ENCODE data around the gene DR1.
A peak's percentile ranks its signal among the peaks of the same experiment; 100 is the strongest.

DR1 gene

GRCh38 chr1:93345633-93346420 lies at the start of gene DR1:
TSS of gene DR1 (plus strand) at chr1:93345907. CDS start at chr1:93346646, 739 bp downstream.
- H3K4me3 Mint-ChIP-seq = peak within 1 kb of the TSS; percentile 99
- H3K27ac Mint-ChIP-seq = peak within 1 kb of the TSS; percentile 98
- DNase-seq (ENCODE audit: low spot score) = peak; percentile 92
- no peaks in the 10 kb centered on the region for H3K27me3 Mint-ChIP-seq (ENCODE audit: low read depth)
- peaks cover 32% of the 10 kb centered on the region for H3K36me3 Mint-ChIP-seq (ENCODE audit: low read depth)
- H3K9me3 Mint-ChIP-seq = no peaks in the 10 kb centered on the region
- peaks cover 15% of the 10 kb centered on the region for H3K4me1 Mint-ChIP-seq (ENCODE audit: low read depth)

DNA sequence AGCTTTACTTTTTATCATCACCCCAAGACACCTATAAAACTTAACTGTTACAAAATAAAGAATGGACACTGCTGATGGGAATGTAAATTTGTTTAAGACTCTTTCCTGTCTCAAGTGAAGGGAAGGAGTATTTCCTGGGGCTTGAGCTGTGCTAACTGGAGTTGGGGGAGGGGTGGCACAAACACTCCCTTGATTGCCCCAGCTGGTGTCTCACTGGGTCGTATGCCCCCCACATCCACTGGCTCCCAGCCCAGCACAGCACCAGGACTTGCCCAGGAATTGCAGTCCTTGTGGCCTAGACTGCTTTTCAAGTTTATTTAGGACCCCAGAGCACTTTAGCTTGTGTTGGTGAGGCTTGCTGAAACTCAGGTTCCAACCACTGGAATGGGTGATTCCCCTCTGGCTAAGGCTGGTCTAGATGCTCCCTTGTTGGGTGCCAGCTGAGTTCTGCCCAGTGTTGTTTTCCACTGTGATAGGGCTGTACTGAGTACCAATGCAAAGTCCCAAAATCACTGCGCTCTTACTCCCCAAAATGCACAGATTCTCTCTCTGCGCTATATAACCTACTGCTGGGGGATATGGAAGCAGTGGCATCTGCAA lies 49.1 kb upstream of the DR1 start:
- Mint-ChIP-seq H3K27ac (no peak overlapping the region), H3K27me3 (ENCODE audit: low read depth) (no peaks in the 10 kb centered on the region), H3K4me3 (no peak overlapping the region), H3K4me1 (ENCODE audit: low read depth) (no peaks in the 10 kb centered on the region), H3K36me3 (ENCODE audit: low read depth) (peaks cover 6% of the 10 kb centered on the region), H3K9me3 (no peaks in the 10 kb centered on the region)
- no peak for DNase-seq (ENCODE audit: low spot score)

DNA sequence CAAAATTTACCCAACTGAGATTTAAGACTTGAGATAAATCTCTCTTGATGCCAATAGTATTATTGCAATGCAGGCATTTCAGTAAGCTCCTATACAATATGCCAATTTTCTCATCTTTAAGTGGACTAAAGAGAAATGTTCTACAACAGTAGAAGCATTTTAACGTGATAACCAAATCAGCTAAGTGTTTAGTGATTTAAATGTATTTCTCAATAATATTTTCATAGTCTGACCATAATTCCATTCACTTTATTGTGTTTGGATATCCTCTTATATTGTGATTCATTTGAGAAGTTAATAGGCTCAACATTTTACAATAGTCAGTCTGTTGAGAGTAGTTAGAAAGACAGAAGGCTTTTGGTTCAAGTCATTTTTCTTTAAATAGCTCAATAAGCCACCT lies 44.6 kb upstream of the DR1 start:
- H3K4me1 Mint-ChIP-seq (ENCODE audit: low read depth) = no peaks in the 10 kb centered on the region
- no peak overlapping the region for H3K27ac Mint-ChIP-seq
- DNase-seq (ENCODE audit: low spot score) = no peak
- H3K9me3 Mint-ChIP-seq = no peaks in the 10 kb centered on the region
- H3K27me3 Mint-ChIP-seq (ENCODE audit: low read depth) = no peaks in the 10 kb centered on the region
- H3K4me3 Mint-ChIP-seq = no peak overlapping the region
- H3K36me3 Mint-ChIP-seq (ENCODE audit: low read depth) = no peaks in the 10 kb centered on the region

DNA sequence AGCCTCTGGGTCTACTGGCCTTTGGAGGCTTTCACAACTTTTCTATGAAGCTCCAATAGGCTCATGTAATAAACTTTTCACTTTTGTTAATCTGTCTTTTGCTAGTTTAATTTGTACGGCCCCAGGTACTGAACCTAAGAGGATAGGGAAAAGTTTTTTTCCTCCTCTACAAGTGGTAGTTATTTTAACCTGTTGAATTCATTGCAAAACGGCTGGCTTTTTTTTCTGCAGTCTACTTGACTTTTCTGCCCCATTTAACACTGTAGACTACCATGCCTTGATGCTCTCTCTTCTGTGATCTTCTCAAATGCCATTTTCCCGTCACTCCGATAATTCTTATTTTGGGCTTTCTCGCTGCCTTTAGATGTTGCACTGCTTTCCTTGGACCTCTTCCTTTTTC lies 43.6 kb upstream of the DR1 start:
- H3K4me1 Mint-ChIP-seq (ENCODE audit: low read depth) = no peaks in the 10 kb centered on the region
- no peak overlapping the region for H3K27ac Mint-ChIP-seq
- no peak overlapping the region for H3K4me3 Mint-ChIP-seq
- DNase-seq (ENCODE audit: low spot score) = no peak
- H3K36me3 Mint-ChIP-seq (ENCODE audit: low read depth) = no peaks in the 10 kb centered on the region
- H3K27me3 Mint-ChIP-seq (ENCODE audit: low read depth) = no peaks in the 10 kb centered on the region
- no peaks in the 10 kb centered on the region for H3K9me3 Mint-ChIP-seq

DNA sequence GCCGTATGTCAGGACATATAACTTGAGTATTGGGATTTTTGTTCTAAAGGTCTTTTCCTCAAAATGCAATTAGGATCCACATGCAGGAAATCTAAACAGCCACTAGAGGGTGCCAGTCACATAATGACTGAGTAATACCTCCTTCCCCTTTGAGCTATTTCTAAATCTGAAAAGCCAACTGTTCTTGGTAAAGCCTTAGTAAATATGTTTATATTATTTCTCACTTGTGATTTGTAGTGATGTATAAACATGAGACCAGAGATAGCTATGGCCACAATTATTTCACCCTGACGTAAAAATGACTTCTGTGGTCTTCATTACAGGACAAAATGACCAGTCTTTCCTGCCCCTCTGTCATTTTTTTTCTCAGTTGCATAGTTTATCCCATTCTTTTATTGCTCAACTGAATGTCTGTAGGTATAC lies 41.0 kb upstream of the DR1 start:
- Mint-ChIP-seq H3K9me3 (no peaks in the 10 kb centered on the region), H3K36me3 (ENCODE audit: low read depth) (peaks cover under 1% of the 10 kb centered on the region), H3K4me1 (ENCODE audit: low read depth) (no peaks in the 10 kb centered on the region), H3K27me3 (ENCODE audit: low read depth) (no peaks in the 10 kb centered on the region), H3K4me3 (no peak overlapping the region), H3K27ac (no peak overlapping the region)
- DNase-seq (ENCODE audit: low spot score) = peak; percentile 12

- DNase-seq (ENCODE audit: low spot score) = no peak
- Mint-ChIP-seq H3K9me3 (no peaks in the 10 kb centered on the region), H3K4me3 (no peak overlapping the region), H3K27ac (no peak overlapping the region), H3K36me3 (ENCODE audit: low read depth) (peaks cover 4% of the 10 kb centered on the region), H3K4me1 (ENCODE audit: low read depth) (no peaks in the 10 kb centered on the region), H3K27me3 (ENCODE audit: low read depth) (no peaks in the 10 kb centered on the region)
These were observed 38.8 kb upstream of the DR1 start for GRCh38 chr1:93306920-93307319.

DNA sequence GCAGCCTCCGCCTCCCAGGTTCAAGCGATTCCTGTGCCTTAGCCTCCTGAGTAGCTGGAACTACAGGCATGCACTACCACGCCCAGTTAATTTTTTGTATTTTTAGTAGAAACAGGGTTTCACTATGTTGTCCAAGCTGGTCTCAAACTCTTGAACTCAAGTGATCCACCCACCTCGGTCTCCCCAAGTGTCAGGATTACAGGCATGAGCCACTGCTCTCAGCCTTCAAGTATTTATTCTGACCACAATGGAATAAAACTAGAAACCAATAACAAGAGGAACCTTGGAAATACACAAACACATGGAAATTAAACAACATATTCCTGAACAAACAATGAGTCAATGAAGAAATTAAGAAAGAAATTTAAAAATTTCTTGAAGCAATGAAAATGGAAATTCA lies 32.7 kb upstream of the DR1 start:
- no peaks in the 10 kb centered on the region for H3K4me1 Mint-ChIP-seq (ENCODE audit: low read depth)
- no peak overlapping the region for H3K4me3 Mint-ChIP-seq
- DNase-seq (ENCODE audit: low spot score) = no peak
- no peak overlapping the region for H3K27ac Mint-ChIP-seq
- H3K27me3 Mint-ChIP-seq (ENCODE audit: low read depth) = no peaks in the 10 kb centered on the region
- H3K36me3 Mint-ChIP-seq (ENCODE audit: low read depth) = peaks cover 4% of the 10 kb centered on the region
- H3K9me3 Mint-ChIP-seq = no peaks in the 10 kb centered on the region

DNA sequence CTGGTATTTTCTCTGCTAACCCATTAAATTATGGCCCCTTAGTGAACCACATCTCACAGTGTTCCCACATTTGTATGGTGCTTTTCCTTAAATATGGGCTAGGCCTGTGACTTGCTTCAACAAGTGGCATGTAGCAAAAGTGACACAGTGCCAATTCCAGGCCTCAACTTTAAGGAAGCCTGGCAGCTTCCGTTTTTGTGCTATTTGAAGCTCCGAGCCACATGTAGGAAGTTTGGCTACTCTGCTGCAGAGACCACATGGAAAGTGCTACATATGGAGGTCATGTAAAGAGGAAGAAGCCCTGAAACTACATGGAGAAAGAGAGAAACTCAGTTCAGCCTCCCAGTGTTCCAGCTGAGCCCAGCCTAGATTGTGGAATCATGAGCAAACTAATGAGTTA lies 28.5 kb upstream of the DR1 start:
- H3K4me3 Mint-ChIP-seq = no peak overlapping the region
- H3K36me3 Mint-ChIP-seq (ENCODE audit: low read depth) = peaks cover 2% of the 10 kb centered on the region
- H3K27ac Mint-ChIP-seq = no peak overlapping the region
- no peaks in the 10 kb centered on the region for H3K27me3 Mint-ChIP-seq (ENCODE audit: low read depth)
- no peak for DNase-seq (ENCODE audit: low spot score)
- H3K4me1 Mint-ChIP-seq (ENCODE audit: low read depth) = no peaks in the 10 kb centered on the region
- H3K9me3 Mint-ChIP-seq = no peaks in the 10 kb centered on the region

DNA sequence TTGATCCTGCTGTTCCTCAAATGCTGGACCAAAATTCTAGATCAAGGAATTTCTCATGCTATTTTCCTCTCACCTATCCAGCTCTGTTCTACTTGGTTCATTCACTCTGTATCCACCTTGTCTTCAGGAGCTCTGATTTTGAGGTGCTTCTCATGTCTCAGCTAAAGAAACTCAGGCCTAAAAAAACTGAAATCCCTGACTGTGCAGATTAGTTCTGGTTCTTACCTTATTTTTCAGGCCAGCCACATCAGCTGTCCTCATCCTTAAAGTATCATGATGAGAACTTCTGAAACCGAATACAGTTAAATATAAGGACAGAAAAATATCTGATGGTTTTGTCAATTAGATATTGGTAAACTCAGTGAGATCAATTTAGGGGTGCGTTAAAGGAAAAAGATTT lies 27.8 kb upstream of the DR1 start:
- Mint-ChIP-seq H3K27me3 (ENCODE audit: low read depth) (no peaks in the 10 kb centered on the region), H3K36me3 (ENCODE audit: low read depth) (peaks cover 2% of the 10 kb centered on the region), H3K4me1 (ENCODE audit: low read depth) (no peaks in the 10 kb centered on the region), H3K4me3 (no peak overlapping the region), H3K9me3 (no peaks in the 10 kb centered on the region), H3K27ac (no peak overlapping the region)
- no peak for DNase-seq (ENCODE audit: low spot score)

DNA sequence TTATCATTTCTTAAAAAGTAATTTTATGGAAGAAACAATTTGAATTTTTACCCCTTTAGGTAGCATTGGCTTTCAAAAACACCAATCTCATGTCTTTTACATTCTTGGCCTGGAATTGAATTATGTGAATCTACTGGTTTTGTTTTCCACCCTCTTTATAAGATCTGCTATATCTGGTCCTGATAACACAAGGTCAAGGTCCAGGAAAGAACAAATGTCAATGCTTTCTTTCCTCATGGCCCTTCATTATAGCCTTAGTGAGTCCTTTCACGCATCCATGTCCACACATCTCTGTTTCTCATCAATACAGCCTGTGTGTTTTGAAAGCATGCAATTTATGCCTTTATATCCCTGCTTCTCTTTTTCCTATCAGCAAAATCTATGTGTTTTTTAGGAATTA lies 24.0 kb upstream of the DR1 start:
- H3K27ac Mint-ChIP-seq = no peak overlapping the region
- H3K4me3 Mint-ChIP-seq = no peak overlapping the region
- H3K4me1 Mint-ChIP-seq (ENCODE audit: low read depth) = no peaks in the 10 kb centered on the region
- H3K36me3 Mint-ChIP-seq (ENCODE audit: low read depth) = peaks cover 2% of the 10 kb centered on the region
- no peaks in the 10 kb centered on the region for H3K9me3 Mint-ChIP-seq
- no peak for DNase-seq (ENCODE audit: low spot score)
- no peaks in the 10 kb centered on the region for H3K27me3 Mint-ChIP-seq (ENCODE audit: low read depth)

DNA sequence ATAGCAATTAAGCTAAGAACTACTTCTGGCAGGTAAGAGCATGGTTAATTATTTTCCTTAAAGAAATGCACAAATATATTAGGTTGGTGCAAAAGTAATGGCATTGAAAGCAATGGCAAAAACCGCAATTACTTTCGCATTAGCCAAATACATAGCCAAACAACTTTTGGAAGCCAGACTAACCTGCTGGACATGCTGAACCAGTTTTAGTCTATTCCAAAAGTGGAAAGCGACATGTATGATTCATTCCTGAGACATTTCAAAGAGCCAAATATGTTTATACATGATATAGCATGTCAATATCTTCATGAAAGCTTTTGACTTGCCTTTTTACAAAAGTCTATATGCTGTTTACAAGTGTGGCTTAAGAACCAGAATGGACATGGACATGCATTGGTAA lies 23.4 kb upstream of the DR1 start:
- no peak for DNase-seq (ENCODE audit: low spot score)

DNA sequence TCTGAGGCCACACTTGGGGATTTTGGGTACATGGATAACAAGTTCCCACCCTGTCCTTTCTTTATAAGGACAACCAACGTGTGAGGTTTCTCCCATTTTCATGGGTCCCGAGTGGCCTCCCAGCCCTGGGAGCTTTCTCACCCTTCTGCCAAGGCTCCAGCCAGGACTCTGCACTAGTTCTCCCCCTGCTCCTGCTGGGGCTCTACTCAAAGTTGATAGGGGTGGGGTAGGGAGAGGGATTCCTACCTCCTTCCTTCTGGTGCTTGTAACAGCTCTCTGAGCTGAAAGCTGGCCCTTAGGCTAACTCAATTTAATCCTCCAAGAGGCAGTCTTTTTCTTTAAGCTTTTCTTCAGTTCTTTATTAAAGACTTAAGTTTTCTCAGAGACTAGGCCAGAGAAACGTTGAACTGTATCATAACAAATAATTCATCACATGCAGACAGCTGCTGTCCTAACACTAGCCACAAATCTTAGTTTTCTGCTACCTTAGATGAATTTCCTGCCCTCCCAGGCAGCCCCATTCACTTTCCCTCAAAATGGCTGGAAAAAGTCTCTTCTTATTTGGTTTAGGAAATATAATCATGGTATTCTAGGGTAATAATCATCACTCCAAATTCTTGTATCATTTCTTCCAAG lies 22.4 kb upstream of the DR1 start:
- Mint-ChIP-seq H3K27me3 (ENCODE audit: low read depth) (no peaks in the 10 kb centered on the region), H3K9me3 (no peaks in the 10 kb centered on the region), H3K4me3 (no peak overlapping the region), H3K27ac (no peak overlapping the region), H3K4me1 (ENCODE audit: low read depth) (no peaks in the 10 kb centered on the region), H3K36me3 (ENCODE audit: low read depth) (peaks cover 2% of the 10 kb centered on the region)
- no peak for DNase-seq (ENCODE audit: low spot score)

More for the DNA sequence above, 23.4 kb upstream of the DR1 start:
- H3K36me3 Mint-ChIP-seq (ENCODE audit: low read depth) = peaks cover 2% of the 10 kb centered on the region
- no peaks in the 10 kb centered on the region for H3K4me1 Mint-ChIP-seq (ENCODE audit: low read depth)
- no peak overlapping the region for H3K27ac Mint-ChIP-seq
- no peaks in the 10 kb centered on the region for H3K9me3 Mint-ChIP-seq
- no peaks in the 10 kb centered on the region for H3K27me3 Mint-ChIP-seq (ENCODE audit: low read depth)
- no peak overlapping the region for H3K4me3 Mint-ChIP-seq

DNA sequence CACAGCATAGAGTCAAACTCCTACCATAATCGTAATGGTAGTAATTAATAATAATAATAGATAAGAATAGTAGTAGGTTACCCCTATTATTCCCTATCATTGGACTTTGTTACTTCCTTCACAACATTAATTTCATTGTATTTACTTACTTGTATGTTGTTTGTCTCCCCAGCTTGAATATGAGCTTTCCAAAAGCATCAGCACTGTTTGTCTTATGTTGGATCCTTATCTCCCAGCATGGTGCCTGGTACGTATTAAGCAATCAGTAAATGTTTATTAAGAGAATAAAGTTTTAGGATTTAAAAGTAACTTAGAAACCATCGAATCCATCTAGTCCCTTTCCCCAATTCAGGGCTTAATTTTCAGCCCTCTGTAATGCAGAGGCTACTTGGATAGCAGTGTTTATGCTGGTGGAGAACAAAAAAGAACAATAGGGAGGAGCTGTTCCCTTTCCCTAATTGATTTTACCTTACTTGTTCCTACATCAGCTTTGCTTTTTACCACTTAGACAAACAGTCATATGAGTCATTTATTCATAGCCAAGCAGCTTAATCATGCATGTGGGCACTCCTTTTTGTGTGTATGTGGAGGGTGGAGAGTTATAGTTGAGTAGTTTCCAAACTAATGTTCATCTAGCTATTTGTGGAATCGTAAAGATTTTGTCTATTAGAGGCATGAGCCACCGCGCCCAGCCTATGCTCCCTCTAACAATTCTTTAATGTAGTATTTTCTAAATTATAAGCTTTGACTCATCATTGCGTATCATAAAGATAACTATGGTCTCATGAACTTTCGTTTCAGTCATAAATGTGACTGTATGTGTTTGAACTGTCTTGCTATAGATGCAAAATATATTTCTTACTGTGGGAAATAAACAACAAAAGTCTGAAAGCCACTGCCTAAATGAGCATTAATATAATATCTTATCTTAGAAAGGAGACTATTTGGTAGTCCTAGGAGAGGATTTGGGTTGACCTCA lies 20.9 kb upstream of the DR1 start:
- Mint-ChIP-seq H3K4me3 (no peak overlapping the region), H3K27ac (no peak overlapping the region), H3K4me1 (ENCODE audit: low read depth) (no peaks in the 10 kb centered on the region), H3K27me3 (ENCODE audit: low read depth) (no peaks in the 10 kb centered on the region), H3K36me3 (ENCODE audit: low read depth) (peaks cover 2% of the 10 kb centered on the region), H3K9me3 (no peaks in the 10 kb centered on the region)
- no peak for DNase-seq (ENCODE audit: low spot score)

Measured in T-helper 2 cell treated with Interferon-gamma antibody and Interleukin-4, amounts not matched to agents 5 μg/mL and 100 μg/mL, for 36 hours (primary cell).